ENCODE data around the gene FAM50B. TPM values are rescaled to one million over a fixed set of nuclear protein-coding genes. Genes with fewer than 3 reads are reported as not detected.

The FAM50B gene
- total RNA-seq, 2 donors from 2014 or later = 9.9 to 15.6 TPM

DNA sequence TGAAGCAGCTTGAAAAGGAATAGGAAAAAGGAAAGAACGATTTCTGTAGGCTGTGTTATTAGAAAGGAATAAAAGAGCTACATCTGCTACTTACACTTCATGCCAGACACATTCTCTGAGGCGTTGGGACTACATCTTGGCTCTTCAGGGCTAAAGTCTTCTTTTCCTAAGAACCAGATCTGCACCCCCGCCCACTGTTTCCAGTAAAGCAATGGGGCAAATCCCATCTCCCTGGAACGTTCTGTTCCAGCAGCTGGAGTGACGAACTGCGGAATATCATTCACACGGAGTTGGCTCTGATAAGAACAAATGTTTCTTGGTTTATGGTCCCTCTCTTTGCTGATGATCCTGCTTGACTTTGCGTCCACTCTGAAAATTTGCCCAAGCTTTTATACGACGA lies 26.9 kb downstream of the FAM50B start:
- peak overlapping the region in 1 of 4 donors; percentile 4 for H3K27ac ChIP-seq
- H3K9me3 ChIP-seq = no peaks in the 10 kb centered on the region
- H3K27me3 ChIP-seq = no peaks in the 10 kb centered on the region
- H3K36me3 ChIP-seq (replicated peaks in 1 of 2; ENCODE audit: insufficient read depth in 1 of 2, low read depth in 2 of 2) = no peaks in the 10 kb centered on the region
- DNase-seq (peak in 2 of 4 donors; percentile 18 to 42), ATAC-seq (peak; percentile 35)
- no peaks in the 10 kb centered on the region for H3K4me1 ChIP-seq
- intact Hi-C loops (cut with DNase I) = no loop called here
- WGBS, 2 donors = 68 to 73% methylated on average over 10 of the region's 10 CpGs
- TF ChIP-seq, protein P1, sequence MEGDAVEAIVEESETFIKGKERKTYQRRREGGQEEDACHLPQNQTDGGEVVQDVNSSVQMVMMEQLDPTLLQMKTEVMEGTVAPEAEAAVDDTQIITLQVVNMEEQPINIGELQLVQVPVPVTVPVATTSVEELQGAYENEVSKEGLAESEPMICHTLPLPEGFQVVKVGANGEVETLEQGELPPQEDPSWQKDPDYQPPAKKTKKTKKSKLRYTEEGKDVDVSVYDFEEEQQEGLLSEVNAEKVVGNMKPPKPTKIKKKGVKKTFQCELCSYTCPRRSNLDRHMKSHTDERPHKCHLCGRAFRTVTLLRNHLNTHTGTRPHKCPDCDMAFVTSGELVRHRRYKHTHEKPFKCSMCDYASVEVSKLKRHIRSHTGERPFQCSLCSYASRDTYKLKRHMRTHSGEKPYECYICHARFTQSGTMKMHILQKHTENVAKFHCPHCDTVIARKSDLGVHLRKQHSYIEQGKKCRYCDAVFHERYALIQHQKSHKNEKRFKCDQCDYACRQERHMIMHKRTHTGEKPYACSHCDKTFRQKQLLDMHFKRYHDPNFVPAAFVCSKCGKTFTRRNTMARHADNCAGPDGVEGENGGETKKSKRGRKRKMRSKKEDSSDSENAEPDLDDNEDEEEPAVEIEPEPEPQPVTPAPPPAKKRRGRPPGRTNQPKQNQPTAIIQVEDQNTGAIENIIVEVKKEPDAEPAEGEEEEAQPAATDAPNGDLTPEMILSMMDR (IDR thresholded peaks at IDR 0.05) = no peak
- TF ChIP-seq POLR2A (IDR thresholded peaks at IDR 0.05) = no peak
- no peak overlapping the region for H3K4me3 ChIP-seq

DNA sequence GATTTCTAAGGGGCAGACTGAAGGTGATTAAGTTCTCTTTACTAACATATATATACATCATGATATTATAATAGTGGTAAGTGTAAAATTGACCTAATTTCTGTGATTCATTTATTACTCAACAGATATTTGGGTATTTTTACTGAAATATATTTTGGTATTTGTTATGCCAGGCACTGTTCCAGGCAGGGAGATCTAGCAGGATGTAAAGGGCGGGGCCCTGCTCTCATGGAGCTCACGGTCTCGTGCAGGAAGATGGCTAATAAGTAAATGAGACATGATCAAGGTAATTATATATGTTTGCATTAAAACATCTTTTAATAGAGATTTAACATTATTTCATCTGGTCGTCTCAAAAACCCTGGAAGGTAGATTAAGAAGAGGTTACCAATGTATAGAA lies 27.7 kb downstream of the FAM50B start:
- WGBS, 2 donors = 72 to 81% methylated on average over 4 of the region's 4 CpGs
- Histone ChIP-seq H3K4me3 (no peak overlapping the region), H3K9me3 (no peaks in the 10 kb centered on the region), H3K4me1 (no peaks in the 10 kb centered on the region), H3K27ac (no peak overlapping the region), H3K36me3 (replicated peaks in 1 of 2; ENCODE audit: insufficient read depth in 1 of 2, low read depth in 2 of 2) (no peaks in the 10 kb centered on the region), H3K27me3 (no peaks in the 10 kb centered on the region)
- ATAC-seq (no peak), DNase-seq (no peak)
- TF ChIP-seq, protein P1 (IDR thresholded peaks at IDR 0.05) = no peak
- no peak for TF ChIP-seq POLR2A (IDR thresholded peaks at IDR 0.05)
- intact Hi-C loops (cut with DNase I) = no loop called here

DNA sequence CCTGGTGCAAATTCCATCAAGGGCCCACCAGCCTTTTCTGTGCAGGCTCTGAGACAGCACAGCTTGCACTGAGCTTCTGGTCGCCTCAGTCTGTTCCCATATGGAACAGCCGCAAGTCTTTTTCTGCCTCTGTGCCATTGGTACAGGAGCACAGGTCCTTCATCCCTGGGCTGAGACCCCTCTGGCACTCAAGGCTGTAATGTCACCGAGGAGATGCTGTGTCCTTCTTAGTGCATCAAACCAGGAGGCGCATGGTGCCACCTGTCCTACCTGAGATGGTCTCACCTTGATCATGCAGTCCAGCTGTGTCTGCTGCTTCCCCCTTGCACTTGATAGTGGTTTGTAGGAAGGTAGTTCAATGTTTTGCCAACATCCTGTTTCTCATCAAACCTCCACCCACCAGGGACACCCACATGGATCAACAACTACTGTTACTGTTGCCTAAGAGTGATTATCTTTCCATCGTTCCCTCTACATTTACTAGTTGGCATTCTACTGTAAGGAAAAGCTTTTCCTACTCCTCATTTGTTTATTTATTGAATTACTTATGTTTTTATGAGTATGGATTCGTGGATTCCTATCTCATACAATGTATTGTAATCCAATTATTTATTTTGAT lies 29.0 kb downstream of the FAM50B start:
- H3K27me3 ChIP-seq = no peaks in the 10 kb centered on the region
- TF ChIP-seq POLR2A (IDR thresholded peaks at IDR 0.05) = no peak
- TF ChIP-seq, protein P1 (IDR thresholded peaks at IDR 0.05) = no peak
- WGBS, 2 donors = 71 to 75% methylated on average over 5 to 6 of the region's 6 CpGs
- H3K4me1 ChIP-seq = no peaks in the 10 kb centered on the region
- intact Hi-C loops (cut with DNase I) = no loop called here
- H3K27ac ChIP-seq = no peak overlapping the region
- no peaks in the 10 kb centered on the region for H3K9me3 ChIP-seq
- ATAC-seq (no peak), DNase-seq (peak in 1 of 4 donors; percentile 4)
- no peak overlapping the region for H3K4me3 ChIP-seq
- no peaks in the 10 kb centered on the region for H3K36me3 ChIP-seq (replicated peaks in 1 of 2; ENCODE audit: insufficient read depth in 1 of 2, low read depth in 2 of 2)

DNA sequence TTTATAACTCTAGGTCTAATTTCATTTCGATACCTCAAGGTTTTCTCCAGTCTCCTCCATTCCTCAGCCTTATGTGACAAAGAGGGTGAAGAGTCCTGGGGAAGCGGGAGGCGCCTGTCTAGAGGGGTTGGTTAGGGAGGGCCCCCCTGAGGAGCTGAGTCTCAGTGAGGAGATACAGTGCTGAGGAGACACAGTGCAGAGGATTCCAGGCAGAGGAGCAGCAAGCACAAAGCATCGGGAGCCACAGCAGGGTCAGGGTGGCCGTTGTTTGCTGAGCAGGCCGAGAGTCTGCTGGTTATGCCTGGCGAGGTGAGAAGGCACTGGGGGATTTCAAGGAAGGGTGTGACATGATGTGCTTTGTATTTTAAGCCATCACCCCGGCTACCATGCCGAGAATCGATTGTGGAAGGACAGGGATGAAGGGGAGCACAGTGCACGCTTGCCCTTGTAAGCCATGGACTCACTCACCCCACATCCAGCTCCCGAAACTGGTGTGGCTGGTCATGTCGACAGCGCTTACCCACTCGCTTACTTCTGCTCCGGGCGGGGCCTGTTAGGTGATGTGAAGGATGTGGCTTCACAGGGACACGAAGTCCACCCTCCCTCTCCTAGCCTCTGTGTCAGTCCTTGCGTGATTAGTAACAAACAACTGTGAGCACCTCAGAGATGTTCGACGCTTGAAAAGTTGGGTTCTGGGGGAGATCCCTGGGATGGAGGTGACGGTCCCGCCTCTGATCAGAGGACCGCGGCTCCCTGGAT lies 30.2 kb downstream of the FAM50B start:
- Histone ChIP-seq H3K4me1 (no peaks in the 10 kb centered on the region), H3K4me3 (no peak overlapping the region), H3K27me3 (no peaks in the 10 kb centered on the region), H3K9me3 (no peaks in the 10 kb centered on the region), H3K36me3 (replicated peaks in 1 of 2; ENCODE audit: insufficient read depth in 1 of 2, low read depth in 2 of 2) (no peaks in the 10 kb centered on the region), H3K27ac (no peak overlapping the region)
- WGBS, 2 donors = 91 to 92% methylated on average over 25 of the region's 25 CpGs
- intact Hi-C loops (cut with DNase I) = no loop called here
- no peak for ATAC-seq
- peak in 1 of 4 donors; percentile 3 for DNase-seq
- TF ChIP-seq POLR2A (IDR thresholded peaks at IDR 0.05) = no peak
- TF ChIP-seq, protein P1 (IDR thresholded peaks at IDR 0.05) = no peak
